ENCODE measurements around the gene SHC3.

The SHC3 gene

GRCh38 chr9:89023740-89024139, 154.9 kb downstream of the SHC3 start:
- DNase-seq (ENCODE audit: low spot score): no peak

DNA sequence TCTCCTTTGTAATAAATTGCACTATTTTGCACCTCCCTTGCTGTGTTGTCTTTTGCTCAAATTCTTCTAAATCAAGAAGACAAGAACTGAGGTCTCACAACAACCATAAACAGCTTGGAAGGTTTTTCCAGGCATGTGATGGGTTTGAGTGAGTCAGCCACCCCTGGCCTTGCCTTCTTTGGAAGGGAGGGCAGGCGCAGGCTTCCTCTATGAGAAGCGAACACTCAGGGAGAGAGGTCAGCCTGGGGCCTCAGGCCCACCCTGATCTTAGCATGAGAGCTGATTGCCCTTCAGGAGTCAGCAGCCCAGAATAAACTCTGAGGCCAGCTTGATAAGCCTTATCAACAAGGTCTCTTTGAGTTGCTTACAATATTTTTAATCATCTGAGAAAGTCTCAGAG, 155.7 kb downstream of the SHC3 start:
- DNase-seq (ENCODE audit: low spot score): no peak

- DNase-seq (ENCODE audit: low spot score): no peak
These were observed 156.4 kb downstream of the SHC3 start for GRCh38 chr9:89022001-89022759.

- no peak for DNase-seq (ENCODE audit: low spot score)
These were observed 157.3 kb downstream of the SHC3 start for GRCh38 chr9:89021154-89021803.

- DNase-seq (ENCODE audit: low spot score): no peak
These were observed 157.9 kb downstream of the SHC3 start for GRCh38 chr9:89020754-89021153.

DNA sequence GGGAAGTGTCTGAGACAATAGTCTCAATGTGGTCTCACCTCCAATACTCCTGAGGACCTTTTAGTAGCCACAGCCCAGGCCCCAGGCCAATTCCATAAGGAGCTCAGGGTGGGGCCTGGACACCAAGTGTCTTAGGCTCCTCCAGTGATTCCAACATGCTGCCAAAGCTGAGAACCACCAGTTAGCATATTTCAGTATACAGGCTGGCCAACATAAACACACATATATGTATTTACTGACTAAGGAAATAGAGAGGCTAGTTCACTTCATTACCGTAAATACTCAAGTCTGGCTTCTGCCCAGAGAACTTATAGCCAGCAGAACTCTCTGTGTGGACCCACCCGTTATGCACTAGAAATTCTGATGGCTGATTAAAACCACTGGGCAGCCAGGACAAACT, 163.3 kb downstream of the SHC3 start:
- no peak for DNase-seq (ENCODE audit: low spot score)

GRCh38 chr9:89014153-89014552, 164.5 kb downstream of the SHC3 start:
- no peak for DNase-seq (ENCODE audit: low spot score)

DNA sequence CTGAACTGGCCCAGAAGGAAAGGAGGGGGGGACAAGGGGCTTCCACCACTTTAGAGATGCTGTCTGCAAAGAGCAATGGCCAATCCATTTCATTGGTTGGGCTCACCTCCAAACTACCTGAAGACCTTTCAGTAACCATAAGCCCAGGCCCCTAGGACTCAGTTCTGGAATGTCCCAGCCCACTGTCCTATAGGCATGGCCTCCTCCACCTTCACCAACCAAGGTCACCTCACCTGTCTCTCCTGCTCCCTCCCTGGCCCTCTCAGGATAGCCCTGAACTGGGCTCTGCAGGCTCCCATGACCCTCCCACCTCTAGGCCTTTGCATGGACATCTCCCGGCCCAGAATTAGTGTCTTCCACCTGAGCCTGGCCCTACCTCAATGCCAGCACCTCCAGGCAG, 165.0 kb downstream of the SHC3 start:
- no peak for DNase-seq (ENCODE audit: low spot score)

DNA sequence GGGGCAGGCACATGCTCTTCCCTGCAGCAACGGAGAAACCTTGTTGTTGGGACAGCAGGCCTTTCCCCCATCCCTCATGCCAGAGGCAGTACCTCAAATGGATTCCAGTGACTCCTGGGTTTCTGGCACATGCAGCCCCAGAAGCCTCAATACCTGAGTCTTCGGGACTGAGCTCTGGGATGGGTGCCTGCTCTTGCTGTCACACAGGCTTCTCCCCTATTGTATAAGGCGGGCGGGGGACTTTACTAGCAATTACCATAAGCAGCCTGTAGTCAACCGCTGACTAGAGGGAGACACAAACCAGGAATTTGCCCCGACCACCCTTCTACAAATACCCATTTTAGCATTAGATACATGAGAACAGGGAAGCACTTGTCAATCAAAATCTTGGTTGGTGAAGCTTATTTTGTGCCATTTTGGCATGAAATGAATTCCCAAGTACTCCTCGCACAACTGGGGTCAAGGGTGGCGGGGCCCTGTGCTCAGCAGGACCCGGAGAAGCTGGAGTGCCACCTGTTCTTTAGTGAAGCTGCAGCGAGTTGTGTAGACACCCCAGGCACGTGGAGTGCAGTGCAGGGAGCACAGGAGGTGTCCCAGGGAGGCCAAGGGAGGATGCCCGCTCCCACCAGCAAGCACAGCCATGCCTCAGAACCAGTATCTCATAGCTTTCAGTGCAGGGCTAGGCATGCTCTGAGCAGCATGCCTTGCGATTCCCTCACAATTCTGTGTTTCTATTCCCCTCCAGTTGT, 166.2 kb downstream of the SHC3 start:
- no peak for DNase-seq (ENCODE audit: low spot score)

DNA sequence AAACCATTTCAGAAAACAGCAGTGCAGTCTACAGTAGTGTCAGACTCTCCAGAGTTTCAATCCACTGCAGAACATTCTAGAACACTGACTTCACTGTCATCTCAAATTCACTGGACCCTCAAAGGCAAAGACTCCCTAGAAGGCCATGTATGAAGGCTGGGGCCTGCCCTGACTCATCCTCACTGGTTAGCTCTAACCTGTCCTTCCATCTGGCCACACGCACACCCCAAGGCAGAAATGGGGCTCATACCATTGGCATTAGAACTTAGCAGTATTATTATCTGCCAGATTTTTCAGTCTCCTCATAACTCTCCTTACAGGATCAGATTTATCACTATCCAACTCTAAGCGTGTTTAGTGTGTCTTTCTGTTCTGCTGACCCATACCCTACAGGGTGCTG, 166.9 kb downstream of the SHC3 start:
- no peak for DNase-seq (ENCODE audit: low spot score)

DNA sequence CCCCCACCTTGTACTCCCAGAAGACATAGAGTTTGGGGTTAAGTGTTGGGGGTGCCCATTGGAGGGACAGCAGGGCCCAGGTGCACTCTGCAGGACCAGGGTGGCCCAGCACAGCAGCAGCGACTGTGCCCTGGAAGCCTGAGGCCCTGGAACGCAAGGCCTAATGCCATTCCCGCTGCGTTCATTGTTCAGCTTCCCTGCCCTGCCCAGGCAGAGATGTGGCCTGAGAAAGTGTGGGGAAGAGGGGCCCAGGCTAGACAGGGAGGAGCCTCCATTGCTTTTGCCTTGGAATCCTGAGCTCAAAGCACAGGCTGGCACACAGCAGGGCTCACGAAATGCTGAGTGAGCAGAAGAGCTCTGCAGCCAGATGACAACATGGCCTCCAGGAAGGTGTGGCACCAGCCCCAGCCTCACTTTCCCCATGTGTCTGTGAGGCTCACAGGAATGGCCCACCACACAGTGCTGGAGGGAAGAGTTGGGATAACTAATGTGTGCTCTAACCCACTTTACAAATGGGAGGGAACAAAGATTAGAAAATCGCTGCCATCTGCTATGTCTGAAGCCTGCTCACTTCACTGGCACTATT, 168.0 kb downstream of the SHC3 start:
- DNase-seq (ENCODE audit: low spot score): no peak

DNA sequence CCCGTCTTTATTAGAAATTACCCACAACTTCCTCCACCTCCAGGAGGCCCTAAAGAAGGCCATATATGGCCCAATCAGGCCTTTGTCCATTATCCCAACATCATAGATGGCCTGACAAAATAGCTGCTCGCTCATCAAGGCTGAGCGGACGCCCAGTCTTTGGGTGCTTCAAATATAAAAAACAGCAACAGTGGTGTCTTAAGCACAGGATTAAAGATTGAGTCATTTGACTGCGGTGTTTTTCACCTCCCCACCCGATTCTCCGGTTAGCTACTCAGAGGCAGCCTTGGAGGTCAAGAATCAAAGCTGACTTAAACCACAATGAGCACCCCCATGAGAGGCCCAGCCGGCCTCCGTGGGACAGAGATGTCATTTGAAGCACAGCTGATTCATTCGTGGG, 168.6 kb downstream of the SHC3 start:
- DNase-seq (ENCODE audit: low spot score): no peak

- DNase-seq (ENCODE audit: low spot score): no peak
These were observed 169.1 kb downstream of the SHC3 start for GRCh38 chr9:89009546-89009840.

DNA sequence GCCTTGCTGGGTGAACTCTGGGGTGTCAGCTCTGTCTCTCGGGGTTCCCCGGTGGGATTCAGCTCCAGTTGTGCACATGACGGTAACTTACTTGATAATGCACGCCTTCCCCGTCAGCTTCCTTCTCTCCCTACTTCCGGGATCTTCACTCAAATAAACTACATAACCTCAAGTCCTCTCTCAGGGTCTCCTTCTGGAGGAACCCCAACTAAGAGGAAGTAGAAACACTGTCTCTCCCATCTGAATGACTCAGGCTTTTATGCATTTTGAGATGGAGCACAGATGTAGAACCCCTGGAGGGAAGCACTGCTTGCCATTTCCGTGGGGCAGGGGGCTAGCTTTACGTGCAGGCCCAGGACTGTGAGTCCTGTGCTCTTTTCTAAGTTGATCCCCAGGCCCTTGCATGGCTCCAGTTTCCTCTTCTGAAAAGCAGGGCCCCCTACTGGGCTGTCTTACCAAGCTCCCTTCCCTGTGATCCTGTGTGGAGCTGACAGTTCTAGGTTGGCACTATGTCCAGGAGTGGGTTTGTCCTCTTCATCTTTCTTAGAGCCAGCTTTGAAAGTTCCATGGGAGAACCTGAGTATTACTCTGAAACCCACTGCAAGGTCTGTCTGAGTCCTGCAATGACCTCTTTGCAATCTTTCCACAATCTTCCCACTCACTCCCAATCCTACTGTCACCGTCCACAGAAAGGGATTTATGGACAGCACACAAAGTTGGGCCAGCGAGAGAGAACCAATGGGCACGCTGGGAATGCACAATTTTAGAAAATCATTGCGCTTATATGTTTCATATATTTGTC, 169.7 kb downstream of the SHC3 start:
- no peak for DNase-seq (ENCODE audit: low spot score)

DNA sequence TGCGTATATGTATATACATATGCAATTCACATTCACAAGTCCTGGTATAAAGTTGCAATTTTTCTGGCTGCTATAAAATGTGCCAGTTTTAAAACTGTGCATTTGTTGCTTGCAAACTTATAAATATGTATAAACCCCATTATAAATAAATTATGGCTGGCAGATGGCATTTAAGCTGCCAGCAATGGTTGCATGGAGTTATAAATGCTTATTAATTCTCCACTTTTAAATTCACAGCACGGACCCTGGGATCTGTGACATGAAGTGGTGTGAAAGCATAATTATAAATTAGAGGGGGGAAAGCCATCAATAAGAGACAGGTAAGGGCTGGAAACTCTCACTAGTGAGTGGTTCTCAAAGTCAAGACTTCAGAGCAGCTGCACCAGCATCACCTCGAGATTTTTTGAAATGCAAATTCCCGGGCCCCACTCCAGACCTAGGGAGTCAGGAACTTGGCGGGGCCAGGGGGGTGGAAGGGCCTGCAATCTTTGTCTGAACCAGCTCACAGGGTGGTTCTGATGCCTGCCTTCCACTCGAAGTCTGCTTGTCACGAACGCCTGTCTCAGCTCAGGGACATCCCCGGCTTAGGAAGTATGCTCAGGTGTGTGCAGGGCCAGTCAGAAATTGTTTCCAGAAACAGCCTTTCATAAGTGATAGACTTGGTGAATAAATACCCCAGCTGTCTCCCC, 170.4 kb downstream of the SHC3 start:
- DNase-seq (ENCODE audit: low spot score): no peak

- no peak for DNase-seq (ENCODE audit: low spot score)
These were observed 171.3 kb downstream of the SHC3 start for GRCh38 chr9:89006996-89007967.

DNA sequence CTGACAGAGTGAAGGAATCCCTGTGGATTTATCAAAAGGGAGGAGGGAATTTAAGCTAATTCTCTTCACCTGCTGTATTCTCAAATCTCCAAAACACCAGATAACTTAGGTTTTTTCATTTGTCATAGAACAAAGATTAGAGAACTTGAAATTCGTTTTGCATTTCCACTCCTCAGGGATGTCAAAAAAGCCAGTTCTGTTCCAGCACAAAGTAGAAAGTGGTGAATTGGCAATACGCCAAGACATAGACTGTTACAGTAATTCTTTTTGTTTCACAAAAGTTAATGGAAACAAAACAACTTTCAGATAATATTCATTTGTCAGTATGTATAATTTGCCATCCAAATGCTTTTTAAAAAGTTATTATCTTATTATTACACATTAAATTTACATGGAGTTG, 172.4 kb downstream of the SHC3 start:
- DNase-seq (ENCODE audit: low spot score): no peak

GRCh38 chr9:89005323-89005722, 173.3 kb downstream of the SHC3 start:
- no peak for DNase-seq (ENCODE audit: low spot score)

DNA sequence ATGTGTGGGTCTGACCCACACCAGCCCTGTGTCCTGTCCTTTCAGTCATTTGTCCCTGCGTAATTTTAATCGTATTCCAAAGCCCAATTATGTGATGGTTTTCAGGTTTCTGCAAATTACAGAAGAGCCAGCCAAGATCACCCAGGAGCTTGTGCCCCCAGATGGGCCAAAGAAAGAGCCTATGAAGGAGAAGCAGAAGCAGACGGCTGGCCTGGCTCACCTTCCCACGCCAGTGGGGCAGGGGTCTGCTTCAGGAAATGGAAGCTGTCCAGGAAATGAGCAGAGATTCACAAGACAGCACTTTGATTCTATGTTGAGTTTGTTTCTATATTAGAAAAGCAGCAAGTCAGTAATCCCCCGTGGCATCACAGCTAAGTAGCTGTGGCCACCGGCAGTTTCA, 175.6 kb downstream of the SHC3 start:
- DNase-seq (ENCODE audit: low spot score): no peak

GRCh38 chr9:89001917-89002540, 176.6 kb downstream of the SHC3 start:
- no peak for DNase-seq (ENCODE audit: low spot score)

Data from germinal center (tissue), 1 donor.